Breast epithelium (tissue), 3 donors: ENCODE data around the gene FAM76B.

Experiments
- POLR2A ChIP-seq: fragments of 450-650 bp; IDR thresholded peaks from one replicate; pipeline ENCODE4 v1.6.1; 2016; ENCODE audit warnings: antibody characterized with exemption, mild to moderate bottlenecking, moderate library complexity
- TF ChIP-seq, protein P1 (sequence below), 3 donors: fragments of 450-650 bp; IDR thresholded peaks; one replicate each; pipeline ENCODE4 v1.5.1; 2016 to 2017; ENCODE audit warnings: antibody characterized with exemption in 3 of 3, mild to moderate bottlenecking in 3 of 3, moderate library complexity in 3 of 3

DNA sequence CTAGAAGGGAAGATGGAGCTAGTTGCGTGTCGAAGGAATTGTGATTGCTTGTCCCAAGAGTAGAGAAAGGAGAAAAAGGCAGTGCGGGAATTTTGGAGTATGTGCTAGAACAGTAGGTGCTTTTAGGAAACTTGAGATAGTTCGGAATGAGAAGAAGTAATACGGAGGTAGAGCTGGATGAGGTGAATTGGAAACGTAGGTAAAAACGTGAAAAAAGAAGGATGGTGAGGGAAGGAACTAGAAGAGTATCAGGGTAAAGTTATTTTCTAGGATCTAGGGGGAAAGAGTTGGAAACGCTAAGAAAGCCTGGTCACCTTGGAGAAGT, 2.1 kb upstream of the FAM76B start:
- TF ChIP-seq, protein P1, sequence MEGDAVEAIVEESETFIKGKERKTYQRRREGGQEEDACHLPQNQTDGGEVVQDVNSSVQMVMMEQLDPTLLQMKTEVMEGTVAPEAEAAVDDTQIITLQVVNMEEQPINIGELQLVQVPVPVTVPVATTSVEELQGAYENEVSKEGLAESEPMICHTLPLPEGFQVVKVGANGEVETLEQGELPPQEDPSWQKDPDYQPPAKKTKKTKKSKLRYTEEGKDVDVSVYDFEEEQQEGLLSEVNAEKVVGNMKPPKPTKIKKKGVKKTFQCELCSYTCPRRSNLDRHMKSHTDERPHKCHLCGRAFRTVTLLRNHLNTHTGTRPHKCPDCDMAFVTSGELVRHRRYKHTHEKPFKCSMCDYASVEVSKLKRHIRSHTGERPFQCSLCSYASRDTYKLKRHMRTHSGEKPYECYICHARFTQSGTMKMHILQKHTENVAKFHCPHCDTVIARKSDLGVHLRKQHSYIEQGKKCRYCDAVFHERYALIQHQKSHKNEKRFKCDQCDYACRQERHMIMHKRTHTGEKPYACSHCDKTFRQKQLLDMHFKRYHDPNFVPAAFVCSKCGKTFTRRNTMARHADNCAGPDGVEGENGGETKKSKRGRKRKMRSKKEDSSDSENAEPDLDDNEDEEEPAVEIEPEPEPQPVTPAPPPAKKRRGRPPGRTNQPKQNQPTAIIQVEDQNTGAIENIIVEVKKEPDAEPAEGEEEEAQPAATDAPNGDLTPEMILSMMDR (IDR thresholded peaks at IDR 0.05): no peak
- TF ChIP-seq POLR2A: no peak
